Colonic mucosa (tissue), 4 donors: ENCODE measurements around the gene LRCH1. TPM values are rescaled to one million over a fixed set of nuclear protein-coding genes. Genes with fewer than 3 reads are reported as not detected.
"Not testable (repeated sequence)": the region's sequence is repeated elsewhere in the genome, so short reads cannot be mapped to it uniquely, and the experiment has no call there.

Experiments
- DNase-seq: peaks from one replicate; pipeline ENCODE4 v3.0.0-alpha.2; 2020
- H3K27ac ChIP-seq: fragments of 200-600 bp; one replicate; pipeline ENCODE4 v1.8.0; 2021
- H3K27me3 ChIP-seq: fragments of 200-600 bp; one replicate; pipeline ENCODE4 v1.8.0; 2021
- H3K36me3 ChIP-seq: fragments of 200-600 bp; one replicate; pipeline ENCODE4 v1.8.0; 2021
- H3K4me1 ChIP-seq: fragments of 200-600 bp; one replicate; pipeline ENCODE4 v1.8.0; 2021; ENCODE audit warnings: mild to moderate bottlenecking
- H3K4me3 ChIP-seq: fragments of 200-600 bp; one replicate; pipeline ENCODE4 v1.8.0; 2021
- H3K9ac ChIP-seq, 2 donors: one replicate each; pipeline ENCODE4 v1.7.0; 2013; ENCODE audit warnings: control low read depth in 2 of 2, low read depth in 2 of 2, low read length in 2 of 2
- H3K9me3 ChIP-seq: fragments of 200-600 bp; one replicate; pipeline ENCODE4 v1.8.0; 2021
- CTCF ChIP-seq: fragments of 200-600 bp; IDR thresholded peaks from one replicate; pipeline ENCODE4 v1.8.0; 2022; ENCODE audit warnings: antibody characterized with exemption, mild to moderate bottlenecking
- intact Hi-C: fragments of 100-400 bp; cut with DNase I; formaldehyde crosslinking; loops from one replicate; pipeline ENCODE4 v1.14.1; 2022
- total RNA-seq, 2 donors: library from RNA; stranded (reverse); fragmentation: NEBNext Ultra II Directional in 1 of 2; extraction: Animal tissue kit (Norgen Biotek cat#: 25700) in 1 of 2; gene quantifications; one replicate each; pipeline ENCODE4 v1.2.1, GENCODE V29; 2021
- donor health status: healthy.
- donor health status: DM: no; HTN: no; CAD: no.
- donor health status: DM: no; HTN: no; CAD: no.

LRCH1 gene
- total RNA-seq, 2 donors from 2014 or later = 12.8 to 19.6 TPM

GRCh38 chr13:46761866-46762265 is 208.9 kb downstream of the LRCH1 start:
- peak; percentile 50 for DNase-seq
- H3K4me3 ChIP-seq = no peak overlapping the region
- H3K27ac ChIP-seq = no peak overlapping the region
- no peaks in the 10 kb centered on the region for H3K9me3 ChIP-seq
- no peak overlapping the region for H3K9ac ChIP-seq
- intact Hi-C loops = no loop called here
- no peaks in the 10 kb centered on the region for H3K27me3 ChIP-seq
- H3K4me1 ChIP-seq = peaks cover 15% of the 10 kb centered on the region
- TF ChIP-seq CTCF = no peak
- H3K36me3 ChIP-seq = no peaks in the 10 kb centered on the region

GRCh38 chr13:46769925-46770324 is 217.0 kb downstream of the LRCH1 start:
- intact Hi-C loops, H3K36me3 ChIP-seq: not testable (repeated sequence)

GRCh38 chr13:46771693-46772092 is 218.7 kb downstream of the LRCH1 start:
- Histone ChIP-seq H3K4me1 (no peaks in the 10 kb centered on the region), H3K27ac (no peak overlapping the region), H3K36me3 (no peaks in the 10 kb centered on the region), H3K9ac (no peak overlapping the region), H3K4me3 (no peak overlapping the region), H3K9me3 (no peaks in the 10 kb centered on the region), H3K27me3 (no peaks in the 10 kb centered on the region)
- intact Hi-C loops = no loop called here
- no peak for TF ChIP-seq CTCF
- no peak for DNase-seq

More at GRCh38 chr13:46769925-46770324, 217.0 kb downstream of the LRCH1 start:
- not testable (repeated sequence) for H3K4me1 ChIP-seq, H3K27ac ChIP-seq, H3K9ac ChIP-seq, H3K27me3 ChIP-seq, DNase-seq, H3K4me3 ChIP-seq, H3K9me3 ChIP-seq

- DNase-seq = no peak
- no peaks in the 10 kb centered on the region for H3K4me1 ChIP-seq
- H3K9me3 ChIP-seq = no peaks in the 10 kb centered on the region
These were observed 220.6 kb downstream of the LRCH1 start for GRCh38 chr13:46773541-46773940.

GRCh38 chr13:46775385-46776107 is 222.6 kb downstream of the LRCH1 start:
- H3K4me3 ChIP-seq = no peak overlapping the region
- DNase-seq = no peak
- no peaks in the 10 kb centered on the region for H3K27me3 ChIP-seq
- H3K9ac ChIP-seq = no peak overlapping the region
- peaks cover 11% of the 10 kb centered on the region for H3K36me3 ChIP-seq
- no peak overlapping the region for H3K27ac ChIP-seq
- no peaks in the 10 kb centered on the region for H3K9me3 ChIP-seq
- H3K4me1 ChIP-seq = no peaks in the 10 kb centered on the region
- no peak for TF ChIP-seq CTCF
- intact Hi-C loops = no loop called here

More at GRCh38 chr13:46773541-46773940, 220.6 kb downstream of the LRCH1 start:
- H3K27me3 ChIP-seq = no peaks in the 10 kb centered on the region
- no peak overlapping the region for H3K27ac ChIP-seq
- H3K36me3 ChIP-seq = peaks cover 4% of the 10 kb centered on the region
- intact Hi-C loops = no loop called here
- no peak for TF ChIP-seq CTCF
- H3K4me3 ChIP-seq = no peak overlapping the region
- H3K9ac ChIP-seq = no peak overlapping the region

GRCh38 chr13:46778095-46778494 is 225.1 kb downstream of the LRCH1 start:
- no peak overlapping the region for H3K9ac ChIP-seq

More at GRCh38 chr13:46778095-46778494, 225.1 kb downstream of the LRCH1 start:
- no peak for DNase-seq
- Histone ChIP-seq H3K4me3 (no peak overlapping the region), H3K4me1 (no peaks in the 10 kb centered on the region), H3K27me3 (no peaks in the 10 kb centered on the region), H3K9me3 (no peaks in the 10 kb centered on the region), H3K27ac (no peak overlapping the region), H3K36me3 (peaks cover 15% of the 10 kb centered on the region)
- intact Hi-C loops = no loop called here
- TF ChIP-seq CTCF = no peak
